Choroid plexus epithelial cell (primary cell): ENCODE data around the gene TANC1.

Experiments used
- DNase-seq: peaks from one replicate; pipeline ENCODE4 v3.0.0-alpha.2; 2010; ENCODE audit warnings: low read depth
- H3K4me3 ChIP-seq: 2 replicates; pipeline ENCODE4 v1.5.1; 2011; ENCODE audit warnings: low read depth, mild to moderate bottlenecking, control low read depth, low read length, moderate library complexity
- CTCF ChIP-seq: conservative IDR thresholded peaks from 2 replicates; pipeline ENCODE4 v1.5.1; 2011; ENCODE audit warnings: low read depth, mild to moderate bottlenecking, control low read depth, inconsistent platforms, low read length, moderate library complexity

Gene TANC1

GRCh38 chr2:158928515-158928914 lies 39.9 kb upstream of the TANC1 start:
- DNase-seq, result no peak

GRCh38 chr2:158928965-158929364 lies 39.5 kb upstream of the TANC1 start:
- no peak for TF ChIP-seq CTCF
- H3K4me3 ChIP-seq, result no peak overlapping the region
- DNase-seq, result no peak

More at GRCh38 chr2:158928515-158928914, 39.9 kb upstream of the TANC1 start:
- TF ChIP-seq CTCF, result no peak
- H3K4me3 ChIP-seq, result no peak overlapping the region

- TF ChIP-seq CTCF, result no peak
- DNase-seq, result peak; percentile 77
- no peak overlapping the region for H3K4me3 ChIP-seq
Measured at GRCh38 chr2:158931572-158931971, 36.9 kb upstream of the TANC1 start.

GRCh38 chr2:158932131-158932645 lies 36.3 kb upstream of the TANC1 start:
- TF ChIP-seq CTCF, result no peak
- H3K4me3 ChIP-seq, result no peak overlapping the region
- peak; percentile 35 for DNase-seq

GRCh38 chr2:158934170-158934569 lies 34.3 kb upstream of the TANC1 start:
- no peak overlapping the region for H3K4me3 ChIP-seq
- peak; percentile 49 for DNase-seq
- no peak for TF ChIP-seq CTCF

- TF ChIP-seq CTCF, result no peak
- no peak for DNase-seq
- H3K4me3 ChIP-seq, result no peak overlapping the region
Measured at GRCh38 chr2:158935617-158936016, 32.8 kb upstream of the TANC1 start.

- H3K4me3 ChIP-seq, result no peak overlapping the region
- DNase-seq, result peak; percentile 90
- no peak for TF ChIP-seq CTCF
Measured at GRCh38 chr2:158936978-158937377, 31.5 kb upstream of the TANC1 start.
